Fibroblast of gingiva (primary cell): Measurements from ENCODE around the gene MYO5C.
"Not testable (repeated sequence)": the region's sequence is repeated elsewhere in the genome, so short reads cannot be mapped to it uniquely, and the experiment has no call there.

Source experiments
- DNase-seq: peaks from one replicate; pipeline ENCODE4 v3.0.0-alpha.2; 2011; ENCODE audit warnings: low read depth

MYO5C gene

GRCh38 chr15:52241489-52241888 is 54.1 kb downstream of the MYO5C start:
- DNase-seq = no peak

GRCh38 chr15:52240166-52240565 is 55.4 kb downstream of the MYO5C start:
- no peak for DNase-seq

- not testable (repeated sequence) for DNase-seq
Measured at GRCh38 chr15:52238989-52239525, 56.5 kb downstream of the MYO5C start.

- DNase-seq = no peak
Measured at GRCh38 chr15:52238149-52238548, 57.5 kb downstream of the MYO5C start.

GRCh38 chr15:52236013-52236412 is 59.6 kb downstream of the MYO5C start:
- no peak for DNase-seq

GRCh38 chr15:52234596-52235541 is 60.7 kb downstream of the MYO5C start:
- DNase-seq = no peak

- DNase-seq = peak; percentile 28
Measured at GRCh38 chr15:52233405-52233804, 62.2 kb downstream of the MYO5C start.

- DNase-seq = no peak
Measured at GRCh38 chr15:52232327-52232726, 63.3 kb downstream of the MYO5C start.

- DNase-seq = no peak
Measured at GRCh38 chr15:52230073-52230472, 65.5 kb downstream of the MYO5C start.

GRCh38 chr15:52228921-52229320 is 66.7 kb downstream of the MYO5C start:
- DNase-seq = no peak

- DNase-seq = peak; percentile 75
Measured at GRCh38 chr15:52227456-52227855, 68.1 kb downstream of the MYO5C start.

- no peak for DNase-seq
Measured at GRCh38 chr15:52225230-52225629, 70.4 kb downstream of the MYO5C start.

- DNase-seq = no peak
Measured at GRCh38 chr15:52224211-52224610, 71.4 kb downstream of the MYO5C start.

- DNase-seq = no peak
Measured at GRCh38 chr15:52221730-52222129, 73.9 kb downstream of the MYO5C start.

GRCh38 chr15:52220937-52221660 is 74.5 kb downstream of the MYO5C start:
- DNase-seq = no peak

GRCh38 chr15:52220251-52220650 is 75.4 kb downstream of the MYO5C start:
- DNase-seq = no peak

GRCh38 chr15:52218816-52219215 is 76.8 kb downstream of the MYO5C start:
- DNase-seq = no peak

- DNase-seq = no peak
Measured at GRCh38 chr15:52218371-52218770, 77.2 kb downstream of the MYO5C start.

- DNase-seq = no peak
Measured at GRCh38 chr15:52217186-52217585, 78.4 kb downstream of the MYO5C start.

GRCh38 chr15:52214553-52214952 is 81.1 kb downstream of the MYO5C start:
- DNase-seq = no peak

- no peak for DNase-seq
Measured at GRCh38 chr15:52213206-52213605, 82.4 kb downstream of the MYO5C start.

GRCh38 chr15:52208306-52208946 is 87.2 kb downstream of the MYO5C start:
- peak; percentile 41 for DNase-seq
